ENCODE data around the gene OR51B4.
"Not testable (repeated sequence)": the region's sequence is repeated elsewhere in the genome, so short reads cannot be mapped to it uniquely, and the experiment has no call there.

Gene OR51B4

DNA sequence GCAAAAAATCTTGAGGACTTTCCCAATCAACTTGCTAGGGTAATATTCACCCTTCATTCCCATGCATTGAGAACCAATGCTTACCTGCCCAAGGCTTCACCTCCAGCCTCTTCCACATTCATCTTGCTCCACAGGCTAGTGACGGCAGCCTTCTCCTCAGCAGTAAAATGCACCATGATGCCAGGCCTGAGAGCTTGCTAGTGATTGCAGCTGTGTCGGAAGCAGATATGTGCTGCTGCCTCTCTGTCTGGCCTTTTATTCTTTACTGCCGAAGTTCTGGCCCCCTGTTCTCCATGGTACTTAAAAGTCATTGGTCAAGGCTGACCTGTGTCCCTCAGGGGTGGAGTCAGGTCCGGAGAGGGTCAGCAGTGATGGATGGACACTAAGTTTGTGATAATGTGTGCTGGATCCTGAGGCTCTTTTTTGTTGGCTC, 32.0 kb downstream of the OR51B4 start, which contains the start of gene HBE1:
Gene HBE1, minus strand, starts transcription at position 231 of the 433 bp plus-strand sequence. Its CDS starts 55 bp downstream, at position 176.
- DNase-seq = no peak

DNA sequence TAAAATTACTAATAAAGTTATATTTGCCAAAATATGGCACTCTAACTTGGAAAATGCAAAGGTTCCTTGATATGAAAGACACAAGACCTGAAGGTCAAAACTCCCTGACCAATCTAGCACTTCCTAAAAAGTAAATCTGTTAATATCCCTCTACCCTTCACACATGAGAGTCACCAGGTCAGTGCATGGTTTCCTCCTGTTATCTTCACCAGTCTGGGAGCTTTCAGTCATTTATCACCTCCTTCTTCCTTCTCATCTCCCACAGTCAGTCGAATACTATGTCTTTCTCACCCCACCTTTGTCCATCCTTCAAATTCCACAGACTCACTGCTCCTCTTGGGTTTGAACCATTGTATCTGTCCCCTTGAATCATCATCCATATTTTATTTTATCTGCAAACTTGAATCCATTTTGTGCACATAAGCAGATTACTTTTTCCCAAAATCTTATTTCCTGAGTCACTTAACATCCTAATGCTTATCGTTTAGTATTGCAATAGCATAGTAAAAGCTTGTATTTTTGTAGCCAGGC, 34.6 kb downstream of the OR51B4 start:
- DNase-seq = no peak

DNA sequence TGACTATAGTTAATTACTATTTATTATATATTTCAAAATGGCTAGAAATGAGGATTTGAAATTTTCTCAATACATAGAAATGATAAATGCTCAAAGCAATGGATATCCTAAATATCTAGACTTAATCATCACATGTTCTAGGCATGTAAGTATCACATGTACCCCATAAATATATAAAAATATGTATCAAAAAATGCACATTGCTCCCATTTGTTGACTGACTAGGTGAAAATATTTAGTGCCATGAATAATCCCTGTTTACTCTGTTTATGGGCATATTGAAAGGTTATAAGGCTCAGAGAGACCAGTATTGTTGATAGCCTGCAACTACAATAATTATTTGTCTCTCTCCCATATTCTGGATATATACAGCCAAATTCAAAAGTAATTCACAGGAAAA, 35.1 kb downstream of the OR51B4 start:
- DNase-seq = no peak

DNA sequence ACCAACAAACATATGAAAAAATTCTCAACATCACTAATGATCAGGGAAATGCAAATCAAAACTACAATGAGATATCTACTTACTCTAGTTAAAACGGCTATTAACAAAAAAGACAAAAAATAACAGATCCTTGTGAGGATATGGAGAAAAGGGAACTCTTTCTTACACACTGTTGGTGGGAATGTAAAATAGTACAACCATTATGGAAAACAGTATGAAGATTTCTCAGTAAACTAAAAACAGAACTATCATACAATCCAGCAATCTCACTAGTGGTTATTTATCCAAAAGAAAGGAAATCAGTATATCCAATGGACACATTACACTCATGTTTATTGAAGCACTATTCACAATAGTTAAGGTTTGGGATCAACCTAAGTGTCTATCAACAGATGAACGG, 35.9 kb downstream of the OR51B4 start:
- DNase-seq = no peak

DNA sequence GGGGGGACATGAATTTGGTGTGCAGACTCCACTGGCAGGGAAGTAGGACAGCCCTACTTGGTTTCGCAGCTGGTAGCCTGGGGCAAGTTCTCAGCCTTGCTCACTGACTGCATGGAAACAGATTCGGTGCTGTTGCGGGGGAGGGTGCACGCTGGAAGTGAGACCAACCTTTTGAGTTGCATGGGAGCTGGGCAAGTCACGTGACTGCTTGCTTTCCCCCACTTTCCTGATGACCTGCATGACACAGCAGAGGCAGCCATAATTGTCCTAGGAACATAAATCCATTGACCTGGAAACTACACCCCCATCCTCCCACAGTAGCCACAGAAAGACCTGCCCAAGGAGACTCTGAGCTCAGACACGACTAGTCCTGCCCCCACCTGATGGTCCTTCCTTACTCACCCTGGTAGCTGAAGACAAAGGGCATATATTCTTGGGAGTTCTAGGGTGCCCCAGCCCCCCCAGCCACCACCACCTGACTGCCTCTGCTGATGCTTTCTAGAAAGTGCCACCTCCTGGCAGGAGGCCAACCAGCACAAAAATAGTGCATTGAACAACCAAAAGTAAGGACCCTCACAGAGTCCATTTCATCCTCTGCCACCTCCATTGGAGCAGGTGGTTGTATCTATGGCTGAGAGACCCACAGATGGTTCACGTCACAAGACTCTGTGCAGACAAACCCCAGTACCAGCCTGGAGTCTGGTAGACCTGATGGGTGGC, 43.0 kb downstream of the OR51B4 start:
- DNase-seq = no peak

DNA sequence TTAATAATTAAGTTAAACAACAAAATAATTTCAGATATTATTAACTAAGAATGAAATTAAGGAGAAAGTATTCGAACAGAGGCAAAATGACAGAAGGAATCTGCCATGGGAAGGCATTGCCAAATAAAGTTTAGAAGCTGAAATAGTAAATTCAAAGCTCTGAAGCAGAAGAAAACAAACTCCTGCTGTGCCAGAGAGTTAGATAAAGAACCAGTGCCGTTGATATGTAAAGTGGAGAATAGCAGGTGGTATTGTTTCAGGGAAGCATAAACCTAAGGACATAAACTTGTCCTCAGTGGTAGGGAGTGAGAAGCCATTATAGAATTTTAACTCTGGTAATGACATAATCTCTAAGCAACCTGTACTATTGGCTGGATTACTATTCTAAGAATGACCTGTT, 44.5 kb downstream of the OR51B4 start:
- DNase-seq = no peak

DNA sequence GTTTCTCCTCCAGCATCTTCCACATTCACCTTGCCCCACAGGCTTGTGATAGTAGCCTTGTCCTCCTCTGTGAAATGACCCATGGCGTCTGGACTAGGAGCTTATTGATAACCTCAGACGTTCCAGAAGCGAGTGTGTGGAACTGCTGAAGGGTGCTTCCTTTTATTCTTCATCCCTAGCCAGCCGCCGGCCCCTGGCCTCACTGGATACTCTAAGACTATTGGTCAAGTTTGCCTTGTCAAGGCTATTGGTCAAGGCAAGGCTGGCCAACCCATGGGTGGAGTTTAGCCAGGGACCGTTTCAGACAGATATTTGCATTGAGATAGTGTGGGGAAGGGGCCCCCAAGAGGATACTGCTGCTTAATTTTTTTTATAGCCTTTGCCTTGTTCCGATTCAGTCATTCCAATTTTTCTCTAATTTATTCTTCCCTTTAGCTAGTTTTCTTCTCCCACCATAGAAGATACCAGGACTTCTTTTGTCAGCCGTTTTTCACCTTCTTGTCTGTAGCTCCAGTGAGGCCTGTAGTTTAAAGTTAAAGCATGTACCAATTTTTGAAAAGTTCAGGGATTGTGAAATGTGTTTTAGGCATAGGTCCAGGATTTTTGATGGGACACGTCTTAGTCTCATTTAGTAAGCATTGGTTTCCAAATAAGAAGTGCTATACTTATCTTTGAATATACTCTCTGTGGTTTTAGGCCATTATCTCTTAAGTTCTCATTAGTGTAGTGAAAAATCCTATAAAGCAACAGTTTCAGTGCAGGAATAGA, 46.9 kb downstream of the OR51B4 start, which contains the start of gene HBG2:
Gene HBG2, minus strand, starts transcription at position 136 of the 768 bp plus-strand sequence. Its CDS starts 53 bp downstream, at position 83.
- not testable (repeated sequence) for DNase-seq

DNA sequence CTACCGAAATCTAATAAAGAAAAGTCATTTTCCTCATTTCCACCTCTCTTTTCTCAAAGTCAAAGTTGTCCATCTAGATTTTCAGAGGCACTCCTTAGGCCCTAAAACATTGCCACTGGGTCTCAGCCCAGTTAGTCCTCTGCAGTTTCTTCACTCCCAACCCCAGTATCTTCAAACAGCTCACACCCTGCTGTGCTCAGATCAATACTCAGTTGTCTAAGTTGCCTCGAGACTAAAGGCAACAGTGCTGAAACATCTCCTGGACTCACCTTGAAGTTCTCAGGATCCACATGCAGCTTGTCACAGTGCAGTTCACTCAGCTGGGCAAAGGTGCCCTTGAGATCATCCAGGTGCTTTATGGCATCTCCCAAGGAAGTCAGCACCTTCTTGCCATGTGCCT, 47.7 kb downstream of the OR51B4 start:
- not testable (repeated sequence) for DNase-seq

DNA sequence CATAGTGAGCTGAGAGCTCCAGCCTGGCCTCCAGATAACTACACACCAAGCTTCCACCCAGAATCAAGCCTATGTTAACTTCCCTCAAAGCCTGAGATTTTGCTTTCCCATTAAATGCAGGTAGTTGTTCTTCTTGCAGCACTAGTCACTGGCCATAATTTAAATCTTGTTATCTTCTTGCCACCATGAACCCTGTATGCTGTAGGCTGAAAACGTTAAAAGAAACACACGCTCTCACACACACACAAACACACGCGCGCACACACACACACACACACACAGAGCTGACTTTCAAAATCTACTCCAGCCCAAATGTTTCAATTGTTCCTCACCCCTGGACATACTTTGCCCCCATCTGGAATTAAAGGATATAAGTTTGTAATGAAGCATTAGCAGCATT, 48.3 kb downstream of the OR51B4 start:
- DNase-seq = not testable (repeated sequence)

DNA sequence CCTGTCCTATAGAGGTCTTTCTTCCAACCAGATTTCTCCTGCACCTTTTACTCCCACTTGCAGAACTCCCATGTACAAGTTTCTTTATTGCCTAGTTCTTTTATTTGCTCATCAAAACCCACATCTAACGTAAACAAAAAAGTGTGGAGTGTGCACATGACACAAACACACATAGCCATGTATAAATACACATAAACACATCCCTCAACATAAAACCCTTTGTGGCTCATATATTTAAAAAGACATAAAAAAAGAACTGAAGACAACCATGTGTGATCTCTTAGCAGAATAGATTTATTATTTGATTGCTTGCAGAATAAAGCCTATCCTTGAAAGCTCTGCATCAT, 48.9 kb downstream of the OR51B4 start:
- DNase-seq = no peak

DNA sequence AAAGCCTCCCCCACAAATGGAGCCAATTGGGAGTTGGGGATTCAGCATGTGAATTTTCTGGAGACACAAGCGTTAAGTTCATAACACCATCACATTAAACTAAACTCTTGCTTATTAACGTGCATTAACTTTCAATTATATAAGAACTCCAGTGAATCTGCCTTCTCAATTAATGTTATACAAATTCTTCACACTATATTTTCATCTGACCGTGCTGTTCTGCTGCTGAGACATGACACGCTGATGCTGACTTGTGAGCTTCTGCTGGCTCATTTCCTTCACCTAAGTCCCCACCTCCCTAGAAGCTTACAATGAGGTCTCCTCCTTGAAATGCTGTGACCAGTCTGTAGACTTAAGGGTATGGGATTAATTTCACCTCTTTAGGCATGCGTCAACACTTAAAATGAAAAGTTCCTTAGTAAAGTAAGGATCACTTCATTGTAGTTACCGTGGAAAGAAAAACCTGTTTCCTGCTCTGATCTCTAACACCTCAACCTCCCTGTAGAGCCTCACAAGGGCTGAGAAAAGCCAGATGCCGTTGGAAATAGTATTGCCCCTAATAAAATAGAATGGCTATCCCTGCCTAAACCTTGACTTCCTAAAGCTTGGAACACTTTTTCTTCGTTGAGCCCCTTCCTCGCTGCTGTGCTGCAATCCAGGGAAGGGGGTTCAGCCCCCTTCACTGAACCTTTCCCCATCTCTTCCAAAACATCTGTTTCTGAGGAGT, 49.4 kb downstream of the OR51B4 start:
- DNase-seq = no peak

DNA sequence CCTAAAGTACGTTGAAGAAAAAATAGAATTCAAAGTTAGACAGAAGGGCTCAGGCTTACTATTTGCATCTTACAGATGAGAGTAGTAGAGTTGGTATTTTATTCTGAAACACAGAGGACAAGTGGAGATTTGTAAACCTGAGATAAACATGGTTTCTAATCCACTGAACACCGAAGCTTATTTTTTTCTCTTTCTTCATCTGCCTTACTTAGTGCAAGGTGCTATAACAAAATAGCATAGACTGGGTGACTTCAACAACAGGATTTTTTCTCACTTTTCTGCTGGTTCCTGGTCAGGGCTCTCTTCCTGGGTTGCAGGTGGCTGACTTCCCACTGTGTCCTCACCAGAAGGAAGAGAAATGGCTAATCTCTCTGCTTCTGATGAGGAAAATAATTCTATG, 50.0 kb downstream of the OR51B4 start:
- DNase-seq = no peak
